Mesothelial cell of epicardium (in vitro differentiated cells): Measurements from ENCODE around the gene BTBD17. TPM values are rescaled to one million over a fixed set of nuclear protein-coding genes. Genes with fewer than 3 reads are reported as not detected.
"Not testable (repeated sequence)": the region's sequence is repeated elsewhere in the genome, so short reads cannot be mapped to it uniquely, and the experiment has no call there.

Source experiments
- DNase-seq, 2 experiments: peaks; one replicate each; pipeline ENCODE4 v3.0.0; 2021; ENCODE audit warnings: low spot score in 2 of 2; ENCODE audit not compliant: unreplicated experiment in 2 of 2
- H3K27ac Mint-ChIP-seq: 2 replicates; pipeline ENCODE4 v1.8.0; 2021; ENCODE audit warnings: mixed read lengths
- H3K27me3 Mint-ChIP-seq: 2 replicates; pipeline ENCODE4 v1.8.0; 2021; ENCODE audit warnings: low read depth, mixed read lengths
- H3K36me3 Mint-ChIP-seq: 2 replicates; pipeline ENCODE4 v1.8.0; 2021; ENCODE audit warnings: mixed read lengths
- H3K4me1 Mint-ChIP-seq: 2 replicates; pipeline ENCODE4 v1.8.0; 2021; ENCODE audit warnings: mixed read lengths
- H3K4me3 Mint-ChIP-seq: 2 replicates; pipeline ENCODE4 v1.8.0; 2021; ENCODE audit warnings: mild to moderate bottlenecking, moderate library complexity, mixed read lengths
- H3K9me3 Mint-ChIP-seq: 2 replicates; pipeline ENCODE4 v1.8.0; 2021; ENCODE audit warnings: mixed read lengths
- CTCF ChIP-seq: fragments of 200-600 bp; sonication (generic); IDR thresholded peaks from one replicate; pipeline ENCODE4 v1.5.0; 2021; ENCODE audit warnings: antibody characterized with exemption; ENCODE audit not compliant: unreplicated experiment
- total RNA-seq: library from RNA; stranded (reverse); gene quantifications from 3 replicates; pipeline ENCODE4 v1.2.1, GENCODE V29; 2021

The BTBD17 gene
- 0.11 to 0.16 TPM in 2 of 3 replicates, not detected in the other for total RNA-seq

GRCh38 chr17:74361230-74362068 lies at the start of gene BTBD17:
Gene BTBD17, minus strand, starts transcription at chr17:74361868. Its CDS starts 49 bp downstream, at chr17:74361819.
- peaks cover 78% of the 10 kb centered on the region for H3K27me3 Mint-ChIP-seq
- H3K9me3 Mint-ChIP-seq: no peaks in the 10 kb centered on the region
- H3K4me1 Mint-ChIP-seq: peaks cover 20% of the 10 kb centered on the region
- H3K36me3 Mint-ChIP-seq: no peaks in the 10 kb centered on the region
- TF ChIP-seq CTCF: peak; percentile 54
- DNase-seq: peak in 1 of 2 experiments; percentile 69
- no peak within 1 kb of the TSS for H3K4me3 Mint-ChIP-seq
- H3K27ac Mint-ChIP-seq: no peak within 1 kb of the TSS

- H3K4me1 Mint-ChIP-seq: no peaks in the 10 kb centered on the region
- no peak overlapping the region for H3K4me3 Mint-ChIP-seq
- peaks cover 5% of the 10 kb centered on the region for H3K9me3 Mint-ChIP-seq
- no peak for DNase-seq
- no peaks in the 10 kb centered on the region for H3K36me3 Mint-ChIP-seq
- H3K27ac Mint-ChIP-seq: no peak overlapping the region
- TF ChIP-seq CTCF: no peak
- H3K27me3 Mint-ChIP-seq: no peaks in the 10 kb centered on the region
Observed at GRCh38 chr17:74410001-74410443, 48.4 kb upstream of the BTBD17 start.

- no peak for DNase-seq
- Mint-ChIP-seq H3K4me1 (peaks cover 9% of the 10 kb centered on the region), H3K9me3 (peaks cover 5% of the 10 kb centered on the region), H3K4me3 (no peak overlapping the region), H3K27ac (no peak overlapping the region), H3K36me3 (no peaks in the 10 kb centered on the region), H3K27me3 (no peaks in the 10 kb centered on the region)
- no peak for TF ChIP-seq CTCF
Observed at GRCh38 chr17:74408815-74409214, 47.1 kb upstream of the BTBD17 start.

GRCh38 chr17:74408262-74408661 lies 46.6 kb upstream of the BTBD17 start:
- H3K27ac Mint-ChIP-seq: no peak overlapping the region
- H3K4me3 Mint-ChIP-seq: no peak overlapping the region
- peaks cover 5% of the 10 kb centered on the region for H3K9me3 Mint-ChIP-seq
- DNase-seq: no peak
- H3K4me1 Mint-ChIP-seq: peaks cover 11% of the 10 kb centered on the region
- H3K36me3 Mint-ChIP-seq: no peaks in the 10 kb centered on the region
- H3K27me3 Mint-ChIP-seq: no peaks in the 10 kb centered on the region
- TF ChIP-seq CTCF: no peak

GRCh38 chr17:74407384-74407783 lies 45.7 kb upstream of the BTBD17 start:
- no peak for TF ChIP-seq CTCF
- H3K27ac Mint-ChIP-seq: no peak overlapping the region
- no peaks in the 10 kb centered on the region for H3K36me3 Mint-ChIP-seq
- no peak overlapping the region for H3K4me3 Mint-ChIP-seq
- peaks cover 11% of the 10 kb centered on the region for H3K4me1 Mint-ChIP-seq
- H3K27me3 Mint-ChIP-seq: no peaks in the 10 kb centered on the region
- no peak for DNase-seq
- H3K9me3 Mint-ChIP-seq: peaks cover 5% of the 10 kb centered on the region

- not testable (repeated sequence) for H3K27ac Mint-ChIP-seq, H3K9me3 Mint-ChIP-seq, H3K4me3 Mint-ChIP-seq, H3K27me3 Mint-ChIP-seq, DNase-seq, H3K36me3 Mint-ChIP-seq
- H3K4me1 Mint-ChIP-seq: peaks cover 11% of the 10 kb centered on the region
Observed at GRCh38 chr17:74405311-74405710, 43.6 kb upstream of the BTBD17 start.
